HL-60 (cell line): Measurements from ENCODE around the gene ENDOD1.
"Not testable (repeated sequence)": the region's sequence is repeated elsewhere in the genome, so short reads cannot be mapped to it uniquely, and the experiment has no call there.

ENCODE experiments used
- DNase-seq, 2 experiments: peaks; one replicate each; pipeline ENCODE4 v3.0.0-alpha.2; 2010 to 2020; ENCODE audit warnings: low read depth in 1 of 2, low spot score in 1 of 2
- H3K27ac ChIP-seq: fragments of 250-450 bp; sonication (Bioruptor Pico); replicated peaks from 2 replicates; pipeline ENCODE4 v1.5.1; 2020; ENCODE audit warnings: mild to moderate bottlenecking, moderate library complexity
- H3K27me3 ChIP-seq: fragments of 250-450 bp; sonication (Bioruptor Pico); 2 replicates; pipeline ENCODE4 v1.5.1; 2021; ENCODE audit warnings: mild to moderate bottlenecking, moderate library complexity; ENCODE audit not compliant: insufficient read depth, poor library complexity, severe bottlenecking
- H3K4me3 ChIP-seq: replicated peaks from 2 replicates; pipeline ENCODE4 v1.5.1; 2011; ENCODE audit warnings: mild to moderate bottlenecking, control low read depth, low read length; ENCODE audit not compliant: insufficient read depth
- GABPA ChIP-seq: IDR thresholded peaks from 2 replicates; pipeline ENCODE4 v1.6.1; 2012; ENCODE audit warnings: low read depth
- POLR2AphosphoS5 ChIP-seq: IDR thresholded peaks from 2 replicates; pipeline ENCODE4 v1.6.1; 2012; ENCODE audit warnings: low read depth
- SPI1 ChIP-seq: IDR thresholded peaks from 2 replicates; pipeline ENCODE4 v1.6.1; 2012; ENCODE audit warnings: low read depth, mild to moderate bottlenecking, borderline replicate concordance
- TF ChIP-seq, protein P1 (sequence below): IDR thresholded peaks from 2 replicates; pipeline ENCODE4 v1.6.1; 2012; ENCODE audit warnings: low read depth; ENCODE audit not compliant: insufficient replicate concordance
- TF ChIP-seq, protein P2 (sequence below): IDR thresholded peaks from one replicate; pipeline ENCODE4 v1.5.1; 2011; ENCODE audit warnings: low read length, control low read depth, inconsistent platforms; ENCODE audit not compliant: insufficient read depth

ENDOD1 gene

DNA sequence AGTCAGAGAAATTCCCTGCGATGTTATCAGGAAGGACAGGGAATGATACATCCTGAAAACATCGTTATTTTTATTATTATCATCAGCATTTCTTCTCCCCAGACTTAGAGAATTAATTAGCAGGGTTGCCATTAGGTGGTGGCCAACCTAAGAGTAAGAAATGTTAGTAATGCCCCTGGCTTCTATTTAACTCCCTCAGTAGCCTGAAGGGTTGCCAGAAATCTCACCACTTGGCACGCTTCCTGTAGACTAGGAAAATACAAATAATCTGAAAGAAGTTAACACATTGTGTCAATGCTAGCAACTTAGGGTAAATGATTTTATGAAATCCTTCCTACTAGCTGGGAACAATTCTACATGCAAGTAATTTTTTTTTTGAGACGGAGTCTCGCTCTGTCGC, 45.5 kb downstream of the ENDOD1 start:
- DNase-seq, result no peak
- H3K27ac ChIP-seq, result no peak overlapping the region
- TF ChIP-seq, protein P1, sequence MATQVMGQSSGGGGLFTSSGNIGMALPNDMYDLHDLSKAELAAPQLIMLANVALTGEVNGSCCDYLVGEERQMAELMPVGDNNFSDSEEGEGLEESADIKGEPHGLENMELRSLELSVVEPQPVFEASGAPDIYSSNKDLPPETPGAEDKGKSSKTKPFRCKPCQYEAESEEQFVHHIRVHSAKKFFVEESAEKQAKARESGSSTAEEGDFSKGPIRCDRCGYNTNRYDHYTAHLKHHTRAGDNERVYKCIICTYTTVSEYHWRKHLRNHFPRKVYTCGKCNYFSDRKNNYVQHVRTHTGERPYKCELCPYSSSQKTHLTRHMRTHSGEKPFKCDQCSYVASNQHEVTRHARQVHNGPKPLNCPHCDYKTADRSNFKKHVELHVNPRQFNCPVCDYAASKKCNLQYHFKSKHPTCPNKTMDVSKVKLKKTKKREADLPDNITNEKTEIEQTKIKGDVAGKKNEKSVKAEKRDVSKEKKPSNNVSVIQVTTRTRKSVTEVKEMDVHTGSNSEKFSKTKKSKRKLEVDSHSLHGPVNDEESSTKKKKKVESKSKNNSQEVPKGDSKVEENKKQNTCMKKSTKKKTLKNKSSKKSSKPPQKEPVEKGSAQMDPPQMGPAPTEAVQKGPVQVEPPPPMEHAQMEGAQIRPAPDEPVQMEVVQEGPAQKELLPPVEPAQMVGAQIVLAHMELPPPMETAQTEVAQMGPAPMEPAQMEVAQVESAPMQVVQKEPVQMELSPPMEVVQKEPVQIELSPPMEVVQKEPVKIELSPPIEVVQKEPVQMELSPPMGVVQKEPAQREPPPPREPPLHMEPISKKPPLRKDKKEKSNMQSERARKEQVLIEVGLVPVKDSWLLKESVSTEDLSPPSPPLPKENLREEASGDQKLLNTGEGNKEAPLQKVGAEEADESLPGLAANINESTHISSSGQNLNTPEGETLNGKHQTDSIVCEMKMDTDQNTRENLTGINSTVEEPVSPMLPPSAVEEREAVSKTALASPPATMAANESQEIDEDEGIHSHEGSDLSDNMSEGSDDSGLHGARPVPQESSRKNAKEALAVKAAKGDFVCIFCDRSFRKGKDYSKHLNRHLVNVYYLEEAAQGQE, result no peak
- no peak for TF ChIP-seq GABPA
- TF ChIP-seq, protein P2, sequence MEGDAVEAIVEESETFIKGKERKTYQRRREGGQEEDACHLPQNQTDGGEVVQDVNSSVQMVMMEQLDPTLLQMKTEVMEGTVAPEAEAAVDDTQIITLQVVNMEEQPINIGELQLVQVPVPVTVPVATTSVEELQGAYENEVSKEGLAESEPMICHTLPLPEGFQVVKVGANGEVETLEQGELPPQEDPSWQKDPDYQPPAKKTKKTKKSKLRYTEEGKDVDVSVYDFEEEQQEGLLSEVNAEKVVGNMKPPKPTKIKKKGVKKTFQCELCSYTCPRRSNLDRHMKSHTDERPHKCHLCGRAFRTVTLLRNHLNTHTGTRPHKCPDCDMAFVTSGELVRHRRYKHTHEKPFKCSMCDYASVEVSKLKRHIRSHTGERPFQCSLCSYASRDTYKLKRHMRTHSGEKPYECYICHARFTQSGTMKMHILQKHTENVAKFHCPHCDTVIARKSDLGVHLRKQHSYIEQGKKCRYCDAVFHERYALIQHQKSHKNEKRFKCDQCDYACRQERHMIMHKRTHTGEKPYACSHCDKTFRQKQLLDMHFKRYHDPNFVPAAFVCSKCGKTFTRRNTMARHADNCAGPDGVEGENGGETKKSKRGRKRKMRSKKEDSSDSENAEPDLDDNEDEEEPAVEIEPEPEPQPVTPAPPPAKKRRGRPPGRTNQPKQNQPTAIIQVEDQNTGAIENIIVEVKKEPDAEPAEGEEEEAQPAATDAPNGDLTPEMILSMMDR, result no peak
- no peak for TF ChIP-seq POLR2AphosphoS5
- TF ChIP-seq SPI1, result no peak

DNA sequence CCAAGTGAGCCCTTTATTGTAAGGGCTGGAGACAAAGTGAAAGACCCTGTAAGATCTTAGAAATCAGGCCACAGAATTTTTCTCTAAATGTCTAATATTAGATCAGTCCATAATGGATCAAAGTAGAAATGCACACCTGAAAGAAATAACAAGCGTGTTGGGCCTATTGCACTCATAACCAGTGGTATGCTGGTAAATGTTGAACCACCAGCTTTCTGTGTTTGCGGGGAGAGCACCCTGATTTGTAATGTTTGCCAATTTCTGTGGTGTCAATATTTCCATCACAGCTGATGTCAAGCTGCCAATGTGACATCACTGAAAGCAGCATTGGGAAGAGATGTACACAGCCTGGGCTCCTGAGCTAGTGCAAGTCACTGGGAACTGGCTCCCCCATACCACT, 46.2 kb downstream of the ENDOD1 start:
- Histone ChIP-seq H3K27me3 (no peaks in the 10 kb centered on the region), H3K4me3 (no peak overlapping the region), H3K27ac (no peak overlapping the region)
- TF ChIP-seq SPI1, result no peak
- TF ChIP-seq POLR2AphosphoS5, result no peak
- TF ChIP-seq GABPA, result no peak
- TF ChIP-seq, protein P2, result no peak
- TF ChIP-seq, protein P1, result no peak
- DNase-seq, result no peak

More for the DNA sequence above, 45.5 kb downstream of the ENDOD1 start:
- Histone ChIP-seq H3K4me3 (no peak overlapping the region), H3K27me3 (no peaks in the 10 kb centered on the region)

DNA sequence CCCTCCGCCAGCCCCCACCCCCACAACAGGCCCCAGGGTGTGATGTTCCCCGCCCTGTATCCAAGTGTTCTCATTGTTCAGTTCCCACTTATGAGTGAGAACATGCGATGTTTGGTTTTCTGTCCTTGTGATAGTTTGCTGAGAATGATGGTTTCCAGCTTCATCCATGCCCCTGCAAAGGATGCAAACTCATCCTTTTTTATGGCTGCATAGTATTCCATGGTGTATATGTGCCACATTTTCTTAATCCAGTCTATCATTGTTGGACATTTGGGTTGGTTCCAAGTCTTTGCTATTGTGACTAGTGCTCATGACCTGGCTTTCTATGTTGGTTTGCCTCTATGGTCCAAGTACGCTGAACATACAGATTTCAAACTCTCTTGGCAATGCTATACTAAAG, 47.1 kb downstream of the ENDOD1 start:
- not testable (repeated sequence) for H3K27me3 ChIP-seq, DNase-seq, H3K27ac ChIP-seq, H3K4me3 ChIP-seq

DNA sequence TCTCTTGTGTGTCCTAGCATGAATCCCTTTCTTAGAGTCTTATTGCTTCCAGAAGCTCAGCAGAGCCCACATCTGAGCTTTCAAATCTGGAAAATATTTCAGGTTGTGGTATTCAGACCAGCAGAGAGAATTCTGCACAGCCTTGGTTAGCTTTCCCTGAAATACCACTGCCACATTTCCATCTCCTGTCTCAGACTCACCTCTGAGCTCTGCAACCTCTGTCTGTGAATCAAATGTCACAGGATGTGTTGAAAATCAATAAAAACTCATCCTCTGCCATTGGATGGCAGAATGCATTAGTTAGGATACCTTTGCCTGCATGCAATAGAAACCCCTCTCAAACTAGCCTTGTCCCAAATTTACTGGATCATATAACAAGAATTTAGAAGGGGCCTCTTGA, 47.7 kb downstream of the ENDOD1 start:
- TF ChIP-seq SPI1 (no peak), GABPA (no peak), POLR2AphosphoS5 (no peak)
- TF ChIP-seq, protein P2, result no peak
- TF ChIP-seq, protein P1, result no peak

More for the DNA sequence above, 47.7 kb downstream of the ENDOD1 start:
- H3K4me3 ChIP-seq, result no peak overlapping the region
- H3K27me3 ChIP-seq, result peaks cover 3% of the 10 kb centered on the region
- DNase-seq, result no peak
- no peak overlapping the region for H3K27ac ChIP-seq
